Cardiac fibroblast (primary cell): ENCODE measurements around the gene FZR1.

Experiments
- DNase-seq, 2 donors: peaks; one replicate each; pipeline versions ENCODE4 v3.0.0 to v3.0.0-alpha.2; 2010; ENCODE audit warnings: low read depth in 2 of 2
- H3K4me3 ChIP-seq, 2 donors: replicated peaks in 1 of 2; 1 replicate in 1 of 2; 2 replicates in 1 of 2; pipeline ENCODE4 v1.5.1; 2011; ENCODE audit warnings: low read depth in 2 of 2, low read length in 2 of 2, mild to moderate bottlenecking in 2 of 2, moderate library complexity in 1 of 2
- CTCF ChIP-seq: IDR thresholded peaks from one replicate; pipeline ENCODE4 v1.5.1; 2011; ENCODE audit warnings: low read depth, mild to moderate bottlenecking, low read length, inconsistent platforms

The FZR1 gene

GRCh38 chr19:3547767-3548282, 41.7 kb downstream of the FZR1 start:
- H3K4me3 ChIP-seq = no peak overlapping the region
- no peak for TF ChIP-seq CTCF
- no peak for DNase-seq

GRCh38 chr19:3548606-3549005, 42.5 kb downstream of the FZR1 start:
- no peak for TF ChIP-seq CTCF
- no peak overlapping the region for H3K4me3 ChIP-seq
- DNase-seq = no peak

- no peak overlapping the region for H3K4me3 ChIP-seq
- no peak for TF ChIP-seq CTCF
- no peak for DNase-seq
Observed at GRCh38 chr19:3549816-3550215, 43.7 kb downstream of the FZR1 start.

GRCh38 chr19:3550947-3551791, 45.1 kb downstream of the FZR1 start:
- DNase-seq = no peak
- TF ChIP-seq CTCF = no peak
- H3K4me3 ChIP-seq = no peak overlapping the region

- no peak overlapping the region for H3K4me3 ChIP-seq
- DNase-seq = no peak
- no peak for TF ChIP-seq CTCF
Observed at GRCh38 chr19:3551792-3552095, 45.6 kb downstream of the FZR1 start.

GRCh38 chr19:3554254-3555083, 48.4 kb downstream of the FZR1 start:
- TF ChIP-seq CTCF = no peak
- DNase-seq = no peak
- no peak overlapping the region for H3K4me3 ChIP-seq
